ENCODE measurements around the gene SEPTIN3.

SEPTIN3 gene

DNA sequence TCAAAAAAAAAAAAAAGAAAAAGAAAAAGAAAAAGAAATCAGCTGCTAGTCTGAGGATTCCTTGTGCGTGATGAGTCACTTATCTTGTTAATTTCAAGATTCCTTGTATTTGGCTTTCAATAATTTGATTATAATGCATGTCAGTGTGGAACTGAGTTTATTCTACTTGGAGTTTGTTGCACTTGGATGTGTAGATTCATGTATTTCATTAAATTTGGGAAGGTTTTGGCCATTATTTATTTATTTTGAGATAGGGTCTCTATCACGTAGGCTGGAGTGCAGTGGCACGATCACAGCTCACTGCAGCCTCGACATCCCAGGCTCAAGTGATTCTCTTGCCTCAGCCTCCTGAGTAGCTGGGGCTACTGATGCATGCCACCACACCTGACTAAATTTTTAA, 44.1 kb downstream of the SEPTIN3 start:
- no peak for DNase-seq (ENCODE audit: low read depth in 1 of 2, low spot score in 1 of 2)

DNA sequence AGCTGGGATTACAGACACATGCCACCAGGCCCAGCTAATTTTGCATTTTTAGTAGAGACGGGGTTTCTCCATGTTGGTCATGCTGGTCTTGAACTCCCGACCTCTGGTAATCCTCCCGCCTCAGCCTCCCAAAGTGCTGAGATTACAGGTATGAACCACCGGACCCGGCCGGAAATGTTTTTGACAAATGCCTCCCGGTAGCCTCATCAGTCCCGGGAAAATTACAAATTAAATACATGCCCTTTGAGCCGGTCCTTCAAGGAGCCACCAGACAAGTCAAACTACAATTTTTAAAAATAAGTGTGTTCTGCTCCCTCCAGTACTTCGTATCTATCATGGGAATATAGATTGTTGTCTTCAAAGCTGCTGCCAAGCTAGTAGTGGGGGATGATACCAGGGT, 46.9 kb downstream of the SEPTIN3 start:
- no peak for DNase-seq (ENCODE audit: low read depth in 1 of 2, low spot score in 1 of 2)

DNA sequence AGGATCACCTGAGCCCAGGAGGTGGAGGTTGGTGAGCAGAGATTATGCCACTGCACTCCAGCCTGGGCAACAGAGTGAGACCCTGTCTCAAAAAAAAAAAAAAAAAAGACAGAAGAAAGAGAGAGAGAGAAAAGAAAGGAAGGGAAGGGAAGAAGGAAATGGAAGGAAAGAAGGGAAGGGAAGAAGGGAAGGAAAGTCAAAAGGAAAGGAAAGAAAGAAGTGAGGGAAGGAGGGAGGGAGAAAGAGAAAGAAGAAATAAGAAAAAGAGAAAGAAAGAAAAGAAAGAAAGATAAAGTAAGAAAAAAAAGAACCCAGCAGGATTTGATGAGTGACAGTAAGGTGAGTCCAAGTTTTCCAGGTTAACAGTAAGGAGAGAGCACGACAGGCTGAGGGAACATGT, 49.0 kb downstream of the SEPTIN3 start:
- DNase-seq (ENCODE audit: low read depth in 1 of 2, low spot score in 1 of 2) = no peak
